GM21723 (cell line): ENCODE results near the gene MYO18A.

ENCODE experiments used
- ATAC-seq: cut with Tn5 transposase; IDR thresholded peaks from one replicate; pipeline ENCODE4 v1.9.1; 2021; ENCODE audit warnings: mild to moderate bottlenecking, moderate library complexity; ENCODE audit not compliant: unreplicated experiment

The MYO18A gene

DNA sequence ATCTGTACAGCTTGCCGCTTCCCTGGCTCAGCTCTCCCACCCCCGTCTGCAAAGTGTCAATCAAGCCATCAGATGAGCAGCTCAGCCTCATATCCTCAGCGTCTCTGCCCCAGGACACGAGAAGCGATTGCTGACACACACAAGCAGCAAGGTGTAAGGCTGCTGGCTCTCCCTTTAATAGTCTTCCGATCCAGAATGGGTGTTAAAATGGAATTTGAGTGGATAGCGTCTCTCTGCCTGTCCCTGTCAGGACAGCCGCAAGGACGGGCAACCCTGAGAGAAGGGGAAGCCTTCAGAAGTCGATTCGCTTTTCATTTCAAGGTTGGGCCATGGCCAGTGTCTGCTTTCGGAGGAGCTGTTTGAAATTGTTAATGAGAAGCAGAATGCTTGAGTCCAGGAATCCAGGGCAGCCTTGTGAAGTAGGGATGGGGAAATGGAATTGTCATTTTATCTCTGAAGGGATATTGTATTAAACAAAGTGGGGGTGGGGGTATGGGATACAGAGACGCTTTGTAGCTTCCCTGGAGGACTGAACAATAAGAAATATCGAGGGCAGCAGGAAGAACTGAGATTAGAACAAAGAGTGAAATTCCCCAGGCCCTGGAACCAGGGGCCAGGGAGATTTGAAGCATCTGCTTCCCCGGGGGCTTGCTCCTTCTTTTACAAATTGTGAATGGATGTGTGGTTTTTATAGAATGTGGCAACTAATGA, 142.0 kb downstream of the MYO18A start:
- no peak for ATAC-seq

- no peak for ATAC-seq
Observed at GRCh38 chr17:29037739-29038084, 142.5 kb downstream of the MYO18A start.

DNA sequence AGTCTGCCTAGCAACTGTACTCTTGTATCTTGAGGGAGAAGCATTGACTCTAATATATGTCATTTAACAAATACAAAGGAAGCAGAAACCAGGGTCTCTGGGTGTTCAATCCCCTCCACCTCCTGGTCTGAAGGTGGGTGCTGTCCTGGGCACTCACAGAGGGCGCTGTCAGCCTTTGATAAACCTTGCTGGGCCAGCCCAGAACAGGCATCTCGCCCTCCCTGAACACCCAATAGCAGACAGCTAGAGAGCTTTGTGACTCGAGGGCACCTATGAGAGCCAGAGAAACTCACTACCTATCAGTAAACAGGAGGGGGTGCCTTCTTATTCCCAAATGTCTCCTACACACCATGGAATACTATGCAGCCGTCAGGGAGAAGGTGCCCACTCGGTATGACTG, 143.6 kb downstream of the MYO18A start:
- ATAC-seq: no peak

GRCh38 chr17:29034510-29034909, 145.7 kb downstream of the MYO18A start:
- no peak for ATAC-seq

GRCh38 chr17:29032857-29033197, 147.4 kb downstream of the MYO18A start:
- ATAC-seq: no peak

GRCh38 chr17:29032013-29032856, 148.0 kb downstream of the MYO18A start:
- no peak for ATAC-seq

GRCh38 chr17:29031488-29031887, 148.7 kb downstream of the MYO18A start:
- ATAC-seq: no peak

DNA sequence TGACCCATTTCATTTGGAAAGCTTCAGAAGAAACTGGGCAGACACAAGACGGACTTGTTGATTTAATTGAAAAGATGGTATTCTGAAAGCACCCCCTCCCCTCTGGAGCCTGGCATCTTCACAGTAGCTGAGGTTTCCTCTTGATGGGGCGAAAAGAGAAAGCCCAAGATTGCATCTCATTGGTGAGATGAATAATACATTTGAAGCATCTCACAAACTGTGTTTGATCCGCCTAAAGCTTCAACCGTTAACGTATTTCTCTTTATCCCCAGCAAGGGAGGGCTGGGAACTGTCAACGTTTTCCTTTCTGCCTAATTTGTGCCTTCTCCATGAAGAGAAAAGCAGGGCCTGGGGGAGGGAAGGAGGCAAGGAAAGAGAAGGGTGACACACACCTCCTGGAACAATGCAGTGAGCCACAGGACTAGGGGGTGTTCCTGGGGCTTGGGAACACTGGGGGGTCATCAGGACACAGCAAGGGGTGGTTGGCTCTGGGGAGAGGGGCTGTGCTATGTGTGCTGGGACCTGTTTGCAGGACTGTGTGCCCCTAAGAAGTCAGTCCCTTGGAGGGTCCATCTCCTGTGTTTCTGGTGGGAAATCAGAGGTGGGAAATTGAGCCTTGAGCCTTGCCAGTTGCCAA, 155.8 kb downstream of the MYO18A start:
- ATAC-seq: no peak

DNA sequence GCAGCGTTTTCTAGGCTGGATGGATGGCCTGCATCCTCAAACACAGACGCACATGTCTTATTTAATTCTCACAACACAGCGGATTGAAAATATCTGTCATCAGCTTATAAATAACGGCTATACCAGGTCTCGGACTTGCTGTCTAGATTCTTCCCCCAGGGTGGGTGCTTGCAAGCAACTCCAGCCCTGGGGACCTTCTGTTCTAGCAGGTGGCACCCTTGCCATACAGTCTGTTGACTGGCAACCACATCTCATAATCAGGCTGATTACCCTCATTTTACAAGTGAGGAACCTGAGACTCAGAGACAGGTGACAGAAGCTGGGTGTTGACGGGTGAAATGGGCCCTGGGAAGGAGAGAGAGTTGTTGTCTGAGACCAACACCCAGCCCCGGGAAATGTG, 158.1 kb downstream of the MYO18A start:
- ATAC-seq: no peak

DNA sequence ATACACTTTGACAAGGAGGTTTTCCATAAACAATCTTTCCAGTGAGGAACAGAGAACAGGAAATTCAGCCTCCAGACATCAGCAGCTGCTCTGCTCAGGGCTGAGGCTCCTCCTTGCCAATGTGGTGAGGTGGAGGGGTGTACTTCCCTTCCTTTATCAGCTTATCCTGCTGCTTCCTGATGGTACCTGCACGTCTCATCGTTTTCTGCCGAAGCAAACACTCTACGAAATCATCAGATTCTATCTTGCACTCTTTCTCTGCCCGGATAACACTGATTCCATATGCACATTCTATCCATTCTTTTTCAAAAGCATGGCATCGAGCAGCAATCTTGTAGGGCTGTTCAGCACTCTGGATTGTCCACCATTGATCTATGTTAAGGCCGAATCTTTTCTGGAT, 159.0 kb downstream of the MYO18A start:
- ATAC-seq: no peak
